Activated naive CD4-positive, alpha-beta T cell (primary cell): ENCODE measurements around the gene FARS2.

Source experiments
- DNase-seq, 4 experiments: peaks; one replicate each; lab custom pipeline; 2025; lab: John Stamatoyannopoulos, UW

FARS2 gene

DNA sequence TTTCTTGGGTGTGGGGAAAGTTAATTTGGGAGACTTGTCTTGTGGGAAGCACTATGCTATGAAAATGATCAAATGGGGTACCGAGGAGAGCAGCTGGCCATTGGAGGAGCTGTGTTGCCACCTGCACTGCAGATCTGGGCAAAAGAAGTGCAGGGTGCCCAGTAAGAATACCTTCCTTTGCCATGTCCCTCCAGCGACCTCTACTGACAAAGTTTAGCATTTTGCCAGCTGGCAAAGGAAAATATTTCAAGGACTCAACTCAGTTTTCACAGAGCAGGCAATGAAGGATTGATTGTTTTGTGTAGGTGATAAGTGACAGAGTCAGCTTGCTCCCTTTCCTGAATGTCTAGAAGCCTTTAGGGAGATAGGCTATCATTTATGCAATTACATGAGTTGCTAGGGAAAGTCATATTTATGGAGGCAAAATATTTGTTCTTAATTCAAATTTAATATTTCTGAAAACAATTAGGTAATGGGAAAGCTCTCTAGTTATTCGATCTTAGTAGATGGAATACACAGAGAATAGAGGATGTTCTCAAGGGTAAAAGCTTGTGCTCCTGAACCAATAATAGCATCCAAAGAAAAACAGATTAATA lies 118.4 kb downstream of the FARS2 start:
- DNase-seq, result no peak

DNA sequence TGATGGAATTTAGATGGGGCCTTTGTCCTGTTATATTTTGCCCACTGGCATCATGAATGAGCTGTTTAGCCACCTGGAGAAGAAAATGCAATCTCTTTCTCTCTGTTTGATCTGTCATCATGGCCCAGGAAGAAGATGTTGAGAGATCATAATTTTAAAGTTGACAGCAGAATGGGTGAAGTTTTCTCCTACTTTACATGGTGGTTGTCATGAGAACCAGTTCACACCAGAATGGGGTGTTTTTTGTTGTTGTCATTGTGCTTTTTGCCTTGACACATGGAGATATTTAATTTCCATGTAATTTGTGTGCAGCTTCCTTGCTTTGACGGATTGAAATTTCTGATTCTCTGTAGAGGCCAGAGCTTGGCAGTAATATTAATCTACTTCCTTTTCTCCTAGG lies 122.5 kb downstream of the FARS2 start:
- DNase-seq, result no peak

- DNase-seq, result no peak
Observed at GRCh38 chr6:5384276-5384675, 123.0 kb downstream of the FARS2 start.

DNA sequence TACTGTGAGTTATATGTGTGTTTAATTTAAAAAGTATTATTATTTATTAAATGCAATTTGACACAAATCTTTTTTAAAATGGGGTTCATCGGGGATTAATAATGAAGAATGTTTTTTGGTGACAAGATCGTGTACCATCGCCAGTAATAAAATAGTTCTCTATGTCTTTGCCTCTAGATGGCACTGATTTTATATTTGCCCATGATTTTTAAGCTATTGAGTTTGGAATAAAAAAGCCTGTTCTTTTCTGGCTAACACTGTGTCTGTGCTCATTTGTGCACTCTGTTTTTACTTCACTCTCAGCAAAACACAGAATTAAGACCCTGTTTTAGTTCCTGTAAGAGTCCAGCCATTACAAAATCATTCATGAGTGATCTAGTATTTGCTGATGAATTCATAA lies 127.0 kb downstream of the FARS2 start:
- DNase-seq, result no peak

DNA sequence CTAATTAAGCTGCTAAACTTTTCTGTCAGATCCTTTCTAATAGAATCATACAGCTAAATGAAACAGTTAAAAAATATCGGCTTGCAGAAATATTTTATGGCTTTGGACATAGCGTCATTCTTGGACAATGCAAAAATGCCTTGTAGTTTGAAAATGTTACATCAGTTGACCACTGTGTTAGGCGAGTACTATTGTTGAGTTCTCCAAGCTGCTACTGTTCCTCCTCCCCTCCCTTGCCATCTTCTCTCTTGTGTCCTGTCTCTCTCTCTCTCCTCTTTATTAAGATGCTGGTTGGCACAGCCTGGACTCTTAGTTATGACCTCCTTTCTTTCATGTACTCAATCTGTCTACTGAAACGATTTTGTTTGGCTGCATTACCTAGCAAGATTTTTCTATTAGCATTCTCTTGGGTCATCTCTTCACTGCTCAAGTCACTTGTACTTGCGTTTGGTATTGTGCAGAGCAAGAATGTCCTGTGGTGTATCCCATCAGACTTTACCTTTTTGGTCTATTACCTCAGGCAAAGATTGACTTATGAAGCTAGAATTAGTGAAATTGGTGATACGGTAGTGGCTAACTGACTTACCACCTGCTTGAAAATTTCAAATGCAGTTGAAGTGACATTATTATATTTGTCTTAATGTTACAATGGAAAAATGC lies 127.9 kb downstream of the FARS2 start:
- no peak for DNase-seq

GRCh38 chr6:5390177-5390576 lies 128.9 kb downstream of the FARS2 start:
- no peak for DNase-seq

DNA sequence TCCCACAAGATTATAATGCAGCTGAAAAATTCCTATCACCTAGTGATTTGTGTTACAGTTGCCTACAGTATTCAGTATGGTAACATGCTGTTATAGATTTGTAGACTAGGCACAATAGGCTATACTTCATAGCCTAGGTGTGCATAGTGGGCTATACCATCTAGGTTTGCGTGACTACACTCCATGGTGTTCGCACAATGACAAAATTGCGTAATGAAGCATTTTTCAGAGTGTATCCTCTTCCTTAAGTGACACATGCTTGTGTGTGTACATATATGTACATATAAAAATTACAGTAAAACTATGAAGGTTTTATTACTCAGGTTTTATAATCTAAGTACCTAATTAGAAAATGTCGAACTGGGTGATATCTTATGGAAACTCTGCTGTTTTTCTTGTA lies 133.0 kb downstream of the FARS2 start:
- DNase-seq, result no peak

GRCh38 chr6:5395719-5396118 lies 134.4 kb downstream of the FARS2 start:
- no peak for DNase-seq

GRCh38 chr6:5398530-5398929 lies 137.2 kb downstream of the FARS2 start:
- no peak for DNase-seq

DNA sequence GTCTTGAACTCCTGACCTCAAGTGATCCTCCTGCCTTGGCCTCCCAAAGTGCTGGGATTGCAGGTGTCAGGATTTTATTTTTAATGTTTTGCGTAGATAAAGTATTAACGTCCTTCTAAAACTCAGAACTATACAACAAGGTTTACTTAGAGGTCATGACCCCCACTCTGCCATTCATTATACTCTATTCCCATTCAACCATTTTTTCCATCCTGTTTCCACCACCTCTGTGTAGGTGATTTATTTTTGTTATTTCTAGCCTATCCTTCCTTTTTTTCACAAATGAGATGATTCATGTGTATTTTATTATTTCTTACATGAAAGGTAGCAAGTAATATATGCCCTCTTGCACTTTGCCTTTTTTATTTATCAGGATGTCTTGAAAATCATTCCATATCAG lies 138.1 kb downstream of the FARS2 start:
- no peak for DNase-seq

- no peak for DNase-seq
Observed at GRCh38 chr6:5401845-5402738, 140.8 kb downstream of the FARS2 start.

GRCh38 chr6:5403076-5403475 lies 141.8 kb downstream of the FARS2 start:
- no peak for DNase-seq

- no peak for DNase-seq
Observed at GRCh38 chr6:5403609-5404008, 142.3 kb downstream of the FARS2 start.

DNA sequence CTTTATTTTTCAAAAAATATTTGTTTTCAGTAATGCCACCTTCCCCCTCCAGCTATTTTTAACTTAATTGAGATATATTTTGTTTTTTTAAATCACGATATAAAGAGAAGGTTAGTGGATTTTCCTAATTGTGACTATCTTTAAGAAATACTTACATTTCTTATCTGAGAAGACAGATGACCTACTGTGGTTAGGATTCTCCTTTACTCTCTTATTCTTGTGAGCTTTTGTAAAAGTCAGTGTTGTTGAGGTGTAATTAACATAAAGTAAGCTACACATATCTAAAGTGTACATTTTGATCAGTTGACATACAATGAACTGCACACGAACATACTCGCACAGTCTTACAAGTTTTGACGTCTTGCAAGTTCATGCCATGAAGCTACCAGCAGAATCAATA lies 144.7 kb downstream of the FARS2 start:
- no peak for DNase-seq

DNA sequence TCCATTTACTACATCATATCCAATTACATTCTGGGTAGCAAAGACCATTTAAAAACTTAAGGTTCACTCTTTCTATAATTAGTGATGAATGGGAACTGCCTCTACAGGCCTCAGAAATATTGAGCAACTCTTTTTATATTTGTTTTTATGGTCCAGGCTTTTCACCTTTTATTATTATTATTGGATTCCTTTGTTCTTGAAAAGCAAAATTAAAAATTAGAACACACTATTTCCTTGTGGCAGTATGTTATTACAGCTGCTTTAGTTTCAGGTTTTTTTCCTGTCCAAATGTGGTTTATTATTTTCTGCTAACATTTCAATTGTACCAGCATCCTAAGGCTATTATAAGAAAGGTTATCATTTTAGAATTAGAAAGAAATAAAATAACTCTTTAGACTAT lies 150.1 kb downstream of the FARS2 start:
- no peak for DNase-seq

DNA sequence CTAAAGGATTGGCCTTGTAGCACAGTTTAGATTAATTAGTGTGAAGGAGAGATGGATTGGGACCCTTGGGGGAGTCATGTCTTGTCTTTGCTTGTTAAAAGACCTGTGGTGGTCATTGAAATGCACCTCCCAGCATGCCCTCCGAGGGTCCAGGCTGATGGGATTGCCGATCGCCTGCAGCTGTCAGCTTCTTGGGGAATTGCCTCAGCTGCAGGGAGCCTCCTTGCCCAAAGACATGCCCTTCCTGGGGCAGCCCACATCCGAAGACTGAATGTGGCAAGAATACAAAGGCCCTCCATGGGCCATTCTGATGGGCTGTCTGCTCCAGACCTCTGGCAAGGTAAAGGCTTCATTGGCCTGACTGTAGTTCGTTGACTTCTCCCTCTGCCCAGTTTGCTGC lies 150.7 kb downstream of the FARS2 start:
- DNase-seq, result no peak

DNA sequence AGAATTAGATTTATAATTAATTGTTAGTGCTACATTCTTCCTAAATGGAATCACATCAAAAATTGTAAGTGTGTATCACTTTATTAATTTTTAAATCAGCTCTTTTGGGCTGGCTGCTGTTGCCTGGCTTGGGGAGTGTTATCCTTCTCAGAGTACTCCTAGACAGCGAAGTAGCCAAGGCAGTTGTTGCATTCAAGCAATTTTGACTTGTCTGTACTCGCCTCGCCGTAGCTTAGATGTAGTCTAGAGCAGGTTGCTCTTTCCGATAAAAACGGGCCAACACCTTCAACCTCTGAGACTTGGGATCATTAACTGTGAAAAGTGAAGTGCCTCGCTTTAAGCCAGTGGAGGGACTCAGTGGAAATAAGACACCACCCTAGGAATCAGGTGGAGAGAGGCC lies 151.3 kb downstream of the FARS2 start:
- DNase-seq, result no peak

GRCh38 chr6:5416250-5416649 lies 154.9 kb downstream of the FARS2 start:
- DNase-seq, result no peak

- no peak for DNase-seq
Observed at GRCh38 chr6:5422321-5422915, 161.1 kb downstream of the FARS2 start.

DNA sequence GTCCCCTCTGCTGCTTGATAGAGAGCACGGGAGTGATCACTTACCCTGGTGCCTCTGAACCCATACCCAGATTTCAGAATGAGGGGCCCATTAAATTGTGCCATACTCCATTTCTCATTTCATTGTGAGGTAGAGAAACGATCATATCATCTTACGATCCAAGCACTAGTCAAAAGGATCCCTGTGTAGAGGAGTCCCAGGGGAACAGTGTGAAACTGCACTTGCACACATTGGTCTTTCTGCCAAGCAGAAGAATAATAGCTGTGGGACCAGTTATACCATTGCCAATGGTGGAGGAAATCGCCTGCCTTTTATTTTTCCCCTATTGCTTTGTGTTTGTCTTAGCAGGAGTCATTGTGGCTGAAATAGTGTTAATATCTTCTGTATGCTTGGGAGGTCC lies 161.9 kb downstream of the FARS2 start:
- no peak for DNase-seq

- DNase-seq, result no peak
Observed at GRCh38 chr6:5424726-5425125, 163.4 kb downstream of the FARS2 start.

GRCh38 chr6:5425267-5425666 lies 164.0 kb downstream of the FARS2 start:
- DNase-seq, result no peak

DNA sequence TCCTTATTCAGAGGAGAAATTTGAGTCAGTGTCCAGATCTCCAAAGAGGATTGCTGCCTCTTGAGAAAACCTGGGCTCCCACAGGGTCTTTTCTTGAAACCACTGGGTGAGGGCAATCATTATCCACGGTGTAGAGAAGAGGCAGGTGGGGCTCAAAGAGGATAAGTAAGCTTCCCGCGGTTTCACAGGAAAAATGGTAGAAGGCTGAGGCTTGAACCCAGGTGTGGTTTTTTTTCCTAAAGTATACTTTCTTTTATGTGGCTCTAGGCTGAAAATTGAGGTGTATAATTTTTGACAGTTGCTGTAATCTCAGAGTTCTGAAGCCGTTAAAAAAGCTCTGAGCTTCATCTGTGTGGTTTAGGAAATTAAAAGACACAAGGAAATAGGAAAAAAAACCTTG lies 164.5 kb downstream of the FARS2 start:
- DNase-seq, result no peak
